Measurements from ENCODE around the gene CD8B. TPM values are rescaled to one million over a fixed set of nuclear protein-coding genes. Genes with fewer than 3 reads are reported as not detected.

The CD8B gene
- total RNA-seq, 1 experiment from 2014 or later: 9.1 TPM

DNA sequence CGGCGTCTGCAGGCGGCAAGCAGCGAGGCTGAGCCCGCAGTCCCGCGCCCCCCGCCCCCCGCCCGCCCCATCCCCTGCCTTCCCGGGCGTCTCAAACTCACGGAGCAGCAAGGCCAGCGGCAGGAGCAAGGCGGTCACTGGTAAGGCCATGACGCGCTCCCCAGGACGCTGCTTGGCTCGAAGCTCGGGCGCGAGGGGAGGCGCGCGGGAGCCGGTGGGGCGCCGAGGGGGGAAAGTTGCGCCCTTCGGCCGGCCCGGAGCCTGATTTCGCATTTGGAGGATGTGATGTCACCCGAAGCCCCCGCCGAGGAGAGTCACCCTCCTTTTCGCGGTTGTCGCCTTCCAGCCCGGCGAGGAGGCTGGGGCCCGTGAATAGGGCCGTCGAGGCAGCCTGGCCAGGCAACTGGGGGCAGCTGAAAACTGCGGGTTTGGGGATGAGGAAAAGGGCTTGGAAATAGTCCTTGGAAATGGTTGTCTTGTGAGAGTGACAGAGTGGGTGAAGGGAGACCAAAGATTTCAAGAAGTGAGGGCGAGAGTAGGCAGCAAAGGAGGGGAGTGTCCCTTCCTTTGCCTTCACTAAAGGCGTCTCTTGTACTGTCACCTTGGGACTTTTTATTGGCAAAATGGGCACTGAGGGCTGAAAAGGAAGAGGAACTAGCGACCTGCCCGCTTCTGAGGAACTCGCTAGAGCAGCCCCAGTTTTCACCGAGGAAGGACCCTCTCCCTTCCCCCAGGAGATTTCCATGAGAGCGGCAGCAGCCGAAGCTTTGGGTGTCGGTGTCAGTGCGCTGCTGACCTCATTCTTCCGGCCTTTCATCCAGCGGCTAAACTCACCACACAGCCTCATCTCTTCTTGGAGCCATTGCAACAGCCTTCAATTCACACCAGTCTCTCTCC lies 70.8 kb downstream of the CD8B start, which contains the start of gene CD8A:
Gene CD8A, minus strand, starts transcription at position 238 of the 897 bp plus-strand sequence. Its CDS starts 88 bp downstream, at position 150.
- POLR2A ChIA-PET: no interaction called here
- BruUV-seq (replicated peaks): no TSS peak
- TF ChIP-seq, protein P1, sequence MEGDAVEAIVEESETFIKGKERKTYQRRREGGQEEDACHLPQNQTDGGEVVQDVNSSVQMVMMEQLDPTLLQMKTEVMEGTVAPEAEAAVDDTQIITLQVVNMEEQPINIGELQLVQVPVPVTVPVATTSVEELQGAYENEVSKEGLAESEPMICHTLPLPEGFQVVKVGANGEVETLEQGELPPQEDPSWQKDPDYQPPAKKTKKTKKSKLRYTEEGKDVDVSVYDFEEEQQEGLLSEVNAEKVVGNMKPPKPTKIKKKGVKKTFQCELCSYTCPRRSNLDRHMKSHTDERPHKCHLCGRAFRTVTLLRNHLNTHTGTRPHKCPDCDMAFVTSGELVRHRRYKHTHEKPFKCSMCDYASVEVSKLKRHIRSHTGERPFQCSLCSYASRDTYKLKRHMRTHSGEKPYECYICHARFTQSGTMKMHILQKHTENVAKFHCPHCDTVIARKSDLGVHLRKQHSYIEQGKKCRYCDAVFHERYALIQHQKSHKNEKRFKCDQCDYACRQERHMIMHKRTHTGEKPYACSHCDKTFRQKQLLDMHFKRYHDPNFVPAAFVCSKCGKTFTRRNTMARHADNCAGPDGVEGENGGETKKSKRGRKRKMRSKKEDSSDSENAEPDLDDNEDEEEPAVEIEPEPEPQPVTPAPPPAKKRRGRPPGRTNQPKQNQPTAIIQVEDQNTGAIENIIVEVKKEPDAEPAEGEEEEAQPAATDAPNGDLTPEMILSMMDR (IDR thresholded peaks at IDR 0.05; ENCODE audit: insufficient read depth in 1 of 2, low read depth in 1 of 2, low read length in 1 of 2, severe bottlenecking in 1 of 2, unreplicated experiment in 1 of 2): no peak
- Histone ChIP-seq H3K9me3 (0 out of 2 replicates have a peak, but pooled peaks cover 3% of the 10 kb centered on the region), H3K4me1 (no peaks in the 10 kb centered on the region), H3K27me3 (replicated peaks; ENCODE audit: control insufficient read depth, insufficient read depth, low read length) (no peaks in the 10 kb centered on the region), H3K4me3 (ENCODE audit: low read depth, low read length) (peak within 1 kb of the TSS; percentile 25), H3K36me3 (ENCODE audit: control insufficient read depth, insufficient read depth, low read length) (no peaks in the 10 kb centered on the region)
- no peak within 1 kb of the TSS for H3K27ac Mint-ChIP-seq (ENCODE audit: unreplicated experiment)
- no peaks in the 10 kb centered on the region for H3K4me1 Mint-ChIP-seq (ENCODE audit: low read depth, unreplicated experiment)
- peak within 1 kb of the TSS; percentile 23 for H3K4me3 Mint-ChIP-seq (ENCODE audit: unreplicated experiment)
- no peaks in the 10 kb centered on the region for H3K36me3 Mint-ChIP-seq (ENCODE audit: insufficient read depth, unreplicated experiment)
- DNase-seq: no peak
- CTCF ChIA-PET: interaction anchor here (0.6 kb wide), 1 partner anchor 16 kb away, joined by 5 read pairs; no protein-coding TSS in a partner anchor
- peaks cover 17% of the 10 kb centered on the region for H3K9me3 Mint-ChIP-seq (ENCODE audit: unreplicated experiment)
- intact Hi-C loops (cut with micrococcal nuclease; ENCODE audit: unreplicated experiment): no loop called here
- no peaks in the 10 kb centered on the region for H3K27me3 Mint-ChIP-seq (ENCODE audit: insufficient read depth, unreplicated experiment)

DNA sequence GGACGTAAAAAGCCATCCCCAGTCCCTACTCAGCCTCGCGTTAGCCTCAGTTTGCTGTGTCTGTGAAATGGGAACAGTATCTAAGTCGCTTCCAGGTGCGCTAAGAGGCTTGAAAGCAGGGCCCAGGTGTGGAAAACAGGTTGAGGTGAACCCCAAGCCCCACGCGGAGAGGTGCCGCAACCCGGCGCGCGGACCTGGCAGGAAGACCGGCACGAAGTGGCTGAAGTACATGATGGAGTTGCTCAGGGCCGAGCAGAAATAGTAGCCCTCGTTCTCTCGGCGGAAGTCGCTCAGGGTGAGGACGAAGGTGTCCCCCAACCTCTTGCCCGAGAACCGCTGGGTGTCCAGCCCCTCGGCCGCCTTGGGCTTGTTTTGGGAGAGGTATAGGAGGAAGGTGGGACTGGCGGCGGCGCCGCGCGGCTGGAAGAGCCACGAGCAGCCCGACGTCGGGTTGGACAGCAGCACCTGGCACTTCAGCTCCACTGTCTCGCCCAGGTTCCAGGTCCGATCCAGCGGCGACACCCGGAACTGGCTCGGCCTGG lies 71.5 kb downstream of the CD8B start:
- BruUV-seq (replicated peaks): no TSS peak
- CTCF ChIA-PET: interaction anchor here (0.6 kb wide), 1 partner anchor 17 kb away, joined by 5 read pairs; no protein-coding TSS in a partner anchor
- H3K4me3 ChIP-seq (ENCODE audit: low read depth, low read length): no peak overlapping the region
- intact Hi-C loops (cut with micrococcal nuclease; ENCODE audit: unreplicated experiment): no loop called here
- H3K27ac Mint-ChIP-seq (ENCODE audit: unreplicated experiment): no peak overlapping the region
- H3K4me1 ChIP-seq: no peaks in the 10 kb centered on the region
- peaks cover 10% of the 10 kb centered on the region for H3K9me3 Mint-ChIP-seq (ENCODE audit: unreplicated experiment)
- H3K36me3 ChIP-seq (ENCODE audit: control insufficient read depth, insufficient read depth, low read length): no peaks in the 10 kb centered on the region
- no peaks in the 10 kb centered on the region for H3K9me3 ChIP-seq
- no peak overlapping the region for H3K4me3 Mint-ChIP-seq (ENCODE audit: unreplicated experiment)
- no peak for DNase-seq
- TF ChIP-seq, protein P1 (IDR thresholded peaks at IDR 0.05; ENCODE audit: insufficient read depth in 1 of 2, low read depth in 1 of 2, low read length in 1 of 2, severe bottlenecking in 1 of 2, unreplicated experiment in 1 of 2): no peak
- no peaks in the 10 kb centered on the region for H3K27me3 Mint-ChIP-seq (ENCODE audit: insufficient read depth, unreplicated experiment)
- no peaks in the 10 kb centered on the region for H3K27me3 ChIP-seq (replicated peaks; ENCODE audit: control insufficient read depth, insufficient read depth, low read length)
- POLR2A ChIA-PET: no interaction called here
- no peaks in the 10 kb centered on the region for H3K4me1 Mint-ChIP-seq (ENCODE audit: low read depth, unreplicated experiment)
- no peaks in the 10 kb centered on the region for H3K36me3 Mint-ChIP-seq (ENCODE audit: insufficient read depth, unreplicated experiment)

DNA sequence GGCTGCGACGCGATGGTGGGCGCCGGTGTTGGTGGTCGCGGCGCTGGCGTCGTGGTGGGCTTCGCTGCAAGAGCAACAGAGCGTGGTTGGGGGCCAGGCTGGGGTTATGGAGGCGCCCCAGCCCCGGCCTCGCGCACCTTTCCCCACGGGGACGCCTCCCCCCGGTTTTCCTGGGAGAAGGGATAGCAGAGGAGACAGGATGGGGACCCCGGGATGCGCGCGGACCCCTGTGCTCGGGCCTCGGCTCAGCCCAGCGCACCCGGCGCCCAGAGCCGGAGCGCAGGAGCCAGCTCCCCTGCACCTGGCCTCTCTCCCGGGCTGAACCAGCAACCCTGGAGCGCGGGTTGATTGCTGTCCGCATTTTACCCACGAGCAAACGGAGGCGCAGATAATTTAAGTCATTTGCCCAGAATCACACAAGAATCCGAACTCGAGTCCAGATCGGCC lies 72.0 kb downstream of the CD8B start:
- no TSS peak for BruUV-seq (replicated peaks)
- Mint-ChIP-seq H3K4me3 (ENCODE audit: unreplicated experiment) (no peak overlapping the region), H3K9me3 (ENCODE audit: unreplicated experiment) (peaks cover 5% of the 10 kb centered on the region), H3K36me3 (ENCODE audit: insufficient read depth, unreplicated experiment) (no peaks in the 10 kb centered on the region), H3K27ac (ENCODE audit: unreplicated experiment) (no peak overlapping the region), H3K4me1 (ENCODE audit: low read depth, unreplicated experiment) (no peaks in the 10 kb centered on the region), H3K27me3 (ENCODE audit: insufficient read depth, unreplicated experiment) (no peaks in the 10 kb centered on the region)
- intact Hi-C loops (cut with micrococcal nuclease; ENCODE audit: unreplicated experiment): loop anchor here (10.0 kb wide), 1 partner anchor 395 kb away; no protein-coding TSS in a partner anchor
- Histone ChIP-seq H3K27me3 (replicated peaks; ENCODE audit: control insufficient read depth, insufficient read depth, low read length) (no peaks in the 10 kb centered on the region), H3K9me3 (no peaks in the 10 kb centered on the region), H3K36me3 (ENCODE audit: control insufficient read depth, insufficient read depth, low read length) (no peaks in the 10 kb centered on the region), H3K4me1 (no peaks in the 10 kb centered on the region), H3K4me3 (ENCODE audit: low read depth, low read length) (no peak overlapping the region)
- CTCF ChIA-PET: interaction anchor here (0.6 kb wide), 1 partner anchor 18 kb away, joined by 5 read pairs; no protein-coding TSS in a partner anchor
- no peak for DNase-seq
- POLR2A ChIA-PET: no interaction called here
- TF ChIP-seq, protein P1 (IDR thresholded peaks at IDR 0.05; ENCODE audit: insufficient read depth in 1 of 2, low read depth in 1 of 2, low read length in 1 of 2, severe bottlenecking in 1 of 2, unreplicated experiment in 1 of 2): no peak

Measured in Caco-2 (cell line).